ENCODE results near the gene TPD52L1.

Gene TPD52L1

DNA sequence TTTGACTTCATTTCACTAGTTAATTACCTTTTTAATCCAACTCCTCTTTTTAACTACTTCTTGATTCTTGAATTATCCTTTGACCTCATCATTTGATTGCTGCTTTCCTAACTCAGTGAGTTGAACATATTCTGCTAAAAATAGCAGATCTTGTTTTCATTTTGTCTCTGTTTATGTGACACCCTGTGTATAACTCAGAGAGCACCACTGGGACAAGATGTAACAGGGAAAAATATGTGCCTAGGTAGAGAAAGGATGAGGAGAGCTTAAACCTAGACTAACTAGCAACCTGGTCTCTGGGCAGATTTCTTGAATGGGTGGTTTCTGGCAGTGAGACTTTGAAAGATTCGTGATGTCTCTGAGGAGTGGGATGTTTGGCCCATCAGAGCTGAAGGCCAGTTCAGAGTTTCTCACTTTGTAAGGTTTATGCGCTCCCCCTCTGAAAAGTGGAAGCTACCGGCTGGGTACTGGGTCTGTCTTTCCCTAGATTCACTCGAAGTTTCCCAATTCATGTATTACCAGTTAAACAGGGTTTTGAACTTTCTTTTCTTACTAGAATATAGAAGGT, 61.8 kb downstream of the TPD52L1 start:
- H3K27ac ChIP-seq (ENCODE audit: low read length), result no peak overlapping the region
- no peak overlapping the region for H3K4me3 ChIP-seq (ENCODE audit: low read length)
- TF ChIP-seq, protein P1, sequence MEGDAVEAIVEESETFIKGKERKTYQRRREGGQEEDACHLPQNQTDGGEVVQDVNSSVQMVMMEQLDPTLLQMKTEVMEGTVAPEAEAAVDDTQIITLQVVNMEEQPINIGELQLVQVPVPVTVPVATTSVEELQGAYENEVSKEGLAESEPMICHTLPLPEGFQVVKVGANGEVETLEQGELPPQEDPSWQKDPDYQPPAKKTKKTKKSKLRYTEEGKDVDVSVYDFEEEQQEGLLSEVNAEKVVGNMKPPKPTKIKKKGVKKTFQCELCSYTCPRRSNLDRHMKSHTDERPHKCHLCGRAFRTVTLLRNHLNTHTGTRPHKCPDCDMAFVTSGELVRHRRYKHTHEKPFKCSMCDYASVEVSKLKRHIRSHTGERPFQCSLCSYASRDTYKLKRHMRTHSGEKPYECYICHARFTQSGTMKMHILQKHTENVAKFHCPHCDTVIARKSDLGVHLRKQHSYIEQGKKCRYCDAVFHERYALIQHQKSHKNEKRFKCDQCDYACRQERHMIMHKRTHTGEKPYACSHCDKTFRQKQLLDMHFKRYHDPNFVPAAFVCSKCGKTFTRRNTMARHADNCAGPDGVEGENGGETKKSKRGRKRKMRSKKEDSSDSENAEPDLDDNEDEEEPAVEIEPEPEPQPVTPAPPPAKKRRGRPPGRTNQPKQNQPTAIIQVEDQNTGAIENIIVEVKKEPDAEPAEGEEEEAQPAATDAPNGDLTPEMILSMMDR (IDR thresholded peaks at IDR 0.05; ENCODE audit: low read depth, low read length), result no peak
- TF ChIP-seq EZH2phosphoT487 (IDR thresholded peaks at IDR 0.05; ENCODE audit: low read depth), result no peak
- no peak overlapping the region for H3K9ac ChIP-seq (ENCODE audit: low read length)
- no peaks in the 10 kb centered on the region for H3K79me2 ChIP-seq (ENCODE audit: low read length)
- H3K36me3 ChIP-seq (replicated peaks; ENCODE audit: low read depth, low read length), result no peaks in the 10 kb centered on the region
- no peaks in the 10 kb centered on the region for H3K4me1 ChIP-seq (ENCODE audit: low read length)
- H3K27me3 ChIP-seq (ENCODE audit: low read depth, low read length), result no peaks in the 10 kb centered on the region
- no peaks in the 10 kb centered on the region for H4K20me1 ChIP-seq (ENCODE audit: insufficient read depth, low read length)
- no peaks in the 10 kb centered on the region for H3K9me3 ChIP-seq (ENCODE audit: insufficient read depth, low read length)
- H2AFZ ChIP-seq (ENCODE audit: low read depth, low read length), result no peak overlapping the region
- no peak overlapping the region for H3K4me2 ChIP-seq (ENCODE audit: low read length)

DNA sequence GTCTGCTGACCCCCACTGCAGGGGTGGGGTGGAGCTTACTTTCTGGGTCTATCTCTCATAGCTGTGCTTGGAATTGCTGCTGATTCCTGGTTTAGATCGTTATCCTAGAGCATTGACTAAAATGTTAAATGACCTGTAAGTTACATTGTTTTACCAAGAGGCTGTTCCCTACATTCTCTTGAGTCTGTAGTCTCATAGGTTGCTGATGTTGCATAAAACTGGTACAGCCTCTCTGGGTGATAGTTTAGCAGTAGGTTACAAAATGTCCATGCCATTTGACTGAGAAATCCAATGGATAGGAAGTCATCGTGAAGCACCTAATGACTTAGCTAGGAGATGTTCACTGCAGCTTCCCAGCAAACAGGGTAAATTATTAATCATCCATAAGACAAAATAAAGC, 62.4 kb downstream of the TPD52L1 start:
- H3K4me2 ChIP-seq (ENCODE audit: low read length), result no peak overlapping the region
- H3K27ac ChIP-seq (ENCODE audit: low read length), result no peak overlapping the region
- no peaks in the 10 kb centered on the region for H4K20me1 ChIP-seq (ENCODE audit: insufficient read depth, low read length)
- H2AFZ ChIP-seq (ENCODE audit: low read depth, low read length), result no peak overlapping the region
- H3K36me3 ChIP-seq (replicated peaks; ENCODE audit: low read depth, low read length), result no peaks in the 10 kb centered on the region
- TF ChIP-seq EZH2phosphoT487 (IDR thresholded peaks at IDR 0.05; ENCODE audit: low read depth), result no peak
- TF ChIP-seq, protein P1 (IDR thresholded peaks at IDR 0.05; ENCODE audit: low read depth, low read length), result no peak
- no peaks in the 10 kb centered on the region for H3K79me2 ChIP-seq (ENCODE audit: low read length)
- H3K4me1 ChIP-seq (ENCODE audit: low read length), result no peaks in the 10 kb centered on the region
- H3K9me3 ChIP-seq (ENCODE audit: insufficient read depth, low read length), result no peaks in the 10 kb centered on the region
- no peaks in the 10 kb centered on the region for H3K27me3 ChIP-seq (ENCODE audit: low read depth, low read length)
- no peak overlapping the region for H3K4me3 ChIP-seq (ENCODE audit: low read length)
- no peak overlapping the region for H3K9ac ChIP-seq (ENCODE audit: low read length)

DNA sequence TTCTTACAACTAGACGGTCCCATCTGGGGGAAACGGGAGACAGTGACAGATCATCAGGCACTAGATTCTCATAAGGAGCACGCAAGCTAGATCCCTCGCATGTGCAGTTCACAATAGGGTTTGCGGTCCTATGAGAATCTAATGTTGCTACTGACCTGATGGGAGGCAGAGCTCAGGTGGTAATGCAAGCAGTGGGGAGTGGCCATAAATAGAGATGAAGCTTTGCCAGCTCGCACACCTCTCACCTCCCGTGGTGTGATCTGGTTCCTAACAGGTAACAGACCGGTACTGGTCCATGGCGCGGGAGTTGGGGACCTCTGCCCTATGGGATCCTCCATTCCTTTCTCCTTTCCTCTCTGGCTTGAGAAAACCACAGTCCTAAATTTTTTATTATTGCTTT, 63.8 kb downstream of the TPD52L1 start:
- Histone ChIP-seq H2AFZ (ENCODE audit: low read depth, low read length) (no peak overlapping the region), H3K4me1 (ENCODE audit: low read length) (no peaks in the 10 kb centered on the region), H3K27ac (ENCODE audit: low read length) (no peak overlapping the region), H3K4me3 (ENCODE audit: low read length) (no peak overlapping the region), H3K36me3 (replicated peaks; ENCODE audit: low read depth, low read length) (no peaks in the 10 kb centered on the region), H3K9ac (ENCODE audit: low read length) (no peak overlapping the region), H4K20me1 (ENCODE audit: insufficient read depth, low read length) (no peaks in the 10 kb centered on the region), H3K4me2 (ENCODE audit: low read length) (no peak overlapping the region), H3K27me3 (ENCODE audit: low read depth, low read length) (no peaks in the 10 kb centered on the region), H3K79me2 (ENCODE audit: low read length) (no peaks in the 10 kb centered on the region), H3K9me3 (ENCODE audit: insufficient read depth, low read length) (no peaks in the 10 kb centered on the region)
- no peak for TF ChIP-seq EZH2phosphoT487 (IDR thresholded peaks at IDR 0.05; ENCODE audit: low read depth)
- TF ChIP-seq, protein P1 (IDR thresholded peaks at IDR 0.05; ENCODE audit: low read depth, low read length), result no peak

DNA sequence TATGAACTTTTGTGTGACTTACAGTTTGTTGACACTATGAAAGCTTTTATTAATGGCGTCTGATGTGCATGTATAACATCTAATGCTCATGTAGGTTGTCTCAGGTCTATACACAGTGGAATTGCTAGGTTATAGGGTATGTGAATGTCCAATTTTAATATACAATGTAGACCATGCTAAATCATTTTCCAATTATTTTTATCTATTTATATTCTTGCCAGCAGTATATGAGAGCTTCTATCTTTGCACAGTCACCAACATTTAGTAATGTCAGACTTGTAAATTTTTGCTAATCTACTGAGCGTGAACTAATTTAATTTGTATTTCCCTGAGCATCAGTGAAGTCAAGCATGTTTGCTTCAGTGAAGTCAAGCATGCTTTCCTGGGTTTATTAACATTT, 64.4 kb downstream of the TPD52L1 start:
- H2AFZ ChIP-seq (ENCODE audit: low read depth, low read length), result no peak overlapping the region
- H3K36me3 ChIP-seq (replicated peaks; ENCODE audit: low read depth, low read length), result no peaks in the 10 kb centered on the region
- no peaks in the 10 kb centered on the region for H3K4me1 ChIP-seq (ENCODE audit: low read length)
- no peak overlapping the region for H3K4me3 ChIP-seq (ENCODE audit: low read length)
- no peaks in the 10 kb centered on the region for H3K27me3 ChIP-seq (ENCODE audit: low read depth, low read length)
- no peaks in the 10 kb centered on the region for H4K20me1 ChIP-seq (ENCODE audit: insufficient read depth, low read length)
- no peak for TF ChIP-seq EZH2phosphoT487 (IDR thresholded peaks at IDR 0.05; ENCODE audit: low read depth)
- TF ChIP-seq, protein P1 (IDR thresholded peaks at IDR 0.05; ENCODE audit: low read depth, low read length), result no peak
- no peak overlapping the region for H3K9ac ChIP-seq (ENCODE audit: low read length)
- no peak overlapping the region for H3K27ac ChIP-seq (ENCODE audit: low read length)
- no peaks in the 10 kb centered on the region for H3K79me2 ChIP-seq (ENCODE audit: low read length)
- H3K9me3 ChIP-seq (ENCODE audit: insufficient read depth, low read length), result no peaks in the 10 kb centered on the region
- H3K4me2 ChIP-seq (ENCODE audit: low read length), result no peak overlapping the region

All from OCI-LY3 (cell line).